ENCODE measurements around the gene TENM4. TPM values are rescaled to one million over a fixed set of nuclear protein-coding genes. Genes with fewer than 3 reads are reported as not detected.

The TENM4 gene
- total RNA-seq, 1 experiment from 2014 or later, result 0.39 TPM

DNA sequence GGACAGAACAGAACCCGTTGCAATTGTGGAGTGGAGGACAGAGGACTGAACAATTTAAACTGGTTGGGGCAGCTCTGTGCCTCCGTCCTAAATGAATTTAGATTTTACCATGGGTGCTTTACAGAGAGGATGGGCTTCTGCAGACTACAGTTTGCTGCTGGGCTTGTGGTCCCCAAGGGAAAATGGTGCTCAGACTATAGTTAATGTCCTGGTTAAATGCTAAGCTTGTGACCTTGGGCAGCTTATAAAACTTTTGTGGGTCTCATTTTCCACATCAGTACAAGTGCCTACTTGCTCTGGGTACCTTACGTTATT, 511.0 kb downstream of the TENM4 start:
- no peak overlapping the region for H3K4me3 ChIP-seq (ENCODE audit: low read depth in 2 of 2, low read length in 2 of 2)
- no peaks in the 10 kb centered on the region for H3K36me3 ChIP-seq (ENCODE audit: control insufficient read depth, insufficient read depth, low read length)
- in situ Hi-C loops (cut with HindIII; ENCODE audit: low pct_unique_long_range_greater_than_20kb, low sequenced_read_pairs) (no loop called here), intact Hi-C loops (cut with micrococcal nuclease; ENCODE audit: unreplicated experiment) (no loop called here)
- BruUV-seq (replicated peaks), result no TSS peak
- ChIA-PET POLR2A (no interaction called here), CTCF (no interaction called here)
- no peaks in the 10 kb centered on the region for H3K9me3 ChIP-seq (ENCODE audit: control insufficient read depth, insufficient read depth, low read depth, low read length)
- no peak overlapping the region for H3K27ac ChIP-seq (ENCODE audit: low read length)
- no peak for DNase-seq (ENCODE audit: low read depth, low spot score)
- no peak for ATAC-seq
- no peaks in the 10 kb centered on the region for H3K4me1 ChIP-seq (ENCODE audit: control insufficient read depth, insufficient read depth, low read length)
- peaks cover 15% of the 10 kb centered on the region for H3K27me3 ChIP-seq (ENCODE audit: control insufficient read depth, insufficient read depth, low read length)
- no peak for TF ChIP-seq CTCF (IDR thresholded peaks at IDR 0.05)
- no peak for TF ChIP-seq TCF7L2 (IDR thresholded peaks at IDR 0.05; ENCODE audit: low read depth, low read length)
- no peak for TF ChIP-seq POLR2AphosphoS5 (IDR thresholded peaks at IDR 0.05; ENCODE audit: low read depth, low read length)
- TF ChIP-seq SIN3A (IDR thresholded peaks at IDR 0.05; ENCODE audit: borderline replicate concordance, insufficient read depth, low read depth, low read length), result no peak
- TF ChIP-seq, protein P1, sequence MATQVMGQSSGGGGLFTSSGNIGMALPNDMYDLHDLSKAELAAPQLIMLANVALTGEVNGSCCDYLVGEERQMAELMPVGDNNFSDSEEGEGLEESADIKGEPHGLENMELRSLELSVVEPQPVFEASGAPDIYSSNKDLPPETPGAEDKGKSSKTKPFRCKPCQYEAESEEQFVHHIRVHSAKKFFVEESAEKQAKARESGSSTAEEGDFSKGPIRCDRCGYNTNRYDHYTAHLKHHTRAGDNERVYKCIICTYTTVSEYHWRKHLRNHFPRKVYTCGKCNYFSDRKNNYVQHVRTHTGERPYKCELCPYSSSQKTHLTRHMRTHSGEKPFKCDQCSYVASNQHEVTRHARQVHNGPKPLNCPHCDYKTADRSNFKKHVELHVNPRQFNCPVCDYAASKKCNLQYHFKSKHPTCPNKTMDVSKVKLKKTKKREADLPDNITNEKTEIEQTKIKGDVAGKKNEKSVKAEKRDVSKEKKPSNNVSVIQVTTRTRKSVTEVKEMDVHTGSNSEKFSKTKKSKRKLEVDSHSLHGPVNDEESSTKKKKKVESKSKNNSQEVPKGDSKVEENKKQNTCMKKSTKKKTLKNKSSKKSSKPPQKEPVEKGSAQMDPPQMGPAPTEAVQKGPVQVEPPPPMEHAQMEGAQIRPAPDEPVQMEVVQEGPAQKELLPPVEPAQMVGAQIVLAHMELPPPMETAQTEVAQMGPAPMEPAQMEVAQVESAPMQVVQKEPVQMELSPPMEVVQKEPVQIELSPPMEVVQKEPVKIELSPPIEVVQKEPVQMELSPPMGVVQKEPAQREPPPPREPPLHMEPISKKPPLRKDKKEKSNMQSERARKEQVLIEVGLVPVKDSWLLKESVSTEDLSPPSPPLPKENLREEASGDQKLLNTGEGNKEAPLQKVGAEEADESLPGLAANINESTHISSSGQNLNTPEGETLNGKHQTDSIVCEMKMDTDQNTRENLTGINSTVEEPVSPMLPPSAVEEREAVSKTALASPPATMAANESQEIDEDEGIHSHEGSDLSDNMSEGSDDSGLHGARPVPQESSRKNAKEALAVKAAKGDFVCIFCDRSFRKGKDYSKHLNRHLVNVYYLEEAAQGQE (IDR thresholded peaks at IDR 0.05; ENCODE audit: insufficient read depth in 1 of 2, low read depth in 2 of 2, low read length in 1 of 2), result no peak

- H3K36me3 ChIP-seq (ENCODE audit: control insufficient read depth, insufficient read depth, low read length), result no peaks in the 10 kb centered on the region
- H3K27me3 ChIP-seq (ENCODE audit: control insufficient read depth, insufficient read depth, low read length), result peaks cover 16% of the 10 kb centered on the region
- in situ Hi-C loops (cut with HindIII; ENCODE audit: low pct_unique_long_range_greater_than_20kb, low sequenced_read_pairs) (no loop called here), intact Hi-C loops (cut with micrococcal nuclease; ENCODE audit: unreplicated experiment) (no loop called here)
- no TSS peak for BruUV-seq (replicated peaks)
- TF ChIP-seq CTCF (IDR thresholded peaks at IDR 0.05) (no peak), TCF7L2 (IDR thresholded peaks at IDR 0.05; ENCODE audit: low read depth, low read length) (no peak), SIN3A (IDR thresholded peaks at IDR 0.05; ENCODE audit: borderline replicate concordance, insufficient read depth, low read depth, low read length) (no peak), POLR2AphosphoS5 (IDR thresholded peaks at IDR 0.05; ENCODE audit: low read depth, low read length) (no peak)
- TF ChIP-seq, protein P1 (IDR thresholded peaks at IDR 0.05; ENCODE audit: insufficient read depth in 1 of 2, low read depth in 2 of 2, low read length in 1 of 2), result no peak
- DNase-seq (ENCODE audit: low read depth, low spot score) (no peak), ATAC-seq (no peak)
- CTCF ChIA-PET, result interaction anchor here (0.6 kb wide), 1 partner anchor 590 kb away, joined by 3 read pairs; no protein-coding TSS in a partner anchor
- POLR2A ChIA-PET, result no interaction called here
- H3K9me3 ChIP-seq (ENCODE audit: control insufficient read depth, insufficient read depth, low read depth, low read length), result no peaks in the 10 kb centered on the region
- H3K4me1 ChIP-seq (ENCODE audit: control insufficient read depth, insufficient read depth, low read length), result no peaks in the 10 kb centered on the region
- no peak overlapping the region for H3K27ac ChIP-seq (ENCODE audit: low read length)
- H3K4me3 ChIP-seq (ENCODE audit: low read depth in 2 of 2, low read length in 2 of 2), result no peak overlapping the region
Measured at GRCh38 chr11:78929207-78929905, 511.5 kb downstream of the TENM4 start.
